ENCODE results near the gene TMSB4Y.

TMSB4Y gene

GRCh38 chrY:13703568-13703968 lies at the start of gene TMSB4Y:
TMSB4Y (plus strand) TSS chrY:13703899.
- TF ChIP-seq CTCF (IDR thresholded peaks at IDR 0.05; ENCODE audit: low read depth, low read length) = no peak
- no peak for DNase-seq (ENCODE audit: extremely low read depth, low read depth)

- no peak for TF ChIP-seq CTCF (IDR thresholded peaks at IDR 0.05; ENCODE audit: low read depth, low read length)
- DNase-seq (ENCODE audit: extremely low read depth, low read depth) = no peak
Observed at GRCh38 chrY:13664162-13664561, 39.5 kb upstream of the TMSB4Y start.

- no peak for TF ChIP-seq CTCF (IDR thresholded peaks at IDR 0.05; ENCODE audit: low read depth, low read length)
- no peak for DNase-seq (ENCODE audit: extremely low read depth, low read depth)
Observed at GRCh38 chrY:13671122-13671521, 32.6 kb upstream of the TMSB4Y start.

- no peak for DNase-seq (ENCODE audit: extremely low read depth, low read depth)
Observed at GRCh38 chrY:13702276-13702675, 1.4 kb upstream of the TMSB4Y start.

GRCh38 chrY:13704121-13704930 lies 627 bp downstream of the TMSB4Y start:
- DNase-seq (ENCODE audit: extremely low read depth, low read depth) = no peak
- TF ChIP-seq CTCF (IDR thresholded peaks at IDR 0.05; ENCODE audit: low read depth, low read length) = no peak

More at GRCh38 chrY:13702276-13702675, 1.4 kb upstream of the TMSB4Y start:
- TF ChIP-seq CTCF (IDR thresholded peaks at IDR 0.05; ENCODE audit: low read depth, low read length) = no peak

GRCh38 chrY:13705197-13705596 lies 1.5 kb downstream of the TMSB4Y start:
- no peak for TF ChIP-seq CTCF (IDR thresholded peaks at IDR 0.05; ENCODE audit: low read depth, low read length)
- no peak for DNase-seq (ENCODE audit: extremely low read depth, low read depth)

GRCh38 chrY:13708038-13708437 lies 4.3 kb downstream of the TMSB4Y start:
- DNase-seq (ENCODE audit: extremely low read depth, low read depth) = no peak
- no peak for TF ChIP-seq CTCF (IDR thresholded peaks at IDR 0.05; ENCODE audit: low read depth, low read length)

All from AG09319 (cell line).